GM23338 (cell line): ENCODE measurements around the gene CABS1. TPM values are rescaled to one million over a fixed set of nuclear protein-coding genes. Genes with fewer than 3 reads are reported as not detected.

Source experiments
- ATAC-seq: fragments of 200-7000 bp; cut with Tn5 transposase; 3 replicates; pipeline ENCODE4 v1.9.1; 2020
- DNase-seq: peaks from one replicate; pipeline ENCODE4 v3.0.0-alpha.2; 2015; ENCODE audit warnings: low spot score
- H2AFZ ChIP-seq: fragments of 200-600 bp; sonication (generic); 2 replicates; pipeline ENCODE4 v1.8.0; 2016; ENCODE audit warnings: antibody characterized with exemption, mild to moderate bottlenecking, moderate library complexity
- H3F3A ChIP-seq: fragments of 200-600 bp; sonication (generic); replicated peaks from 2 replicates; pipeline ENCODE4 v1.8.0; 2017; ENCODE audit warnings: antibody characterized with exemption, mixed run types, low read depth
- H3K27ac ChIP-seq: fragments of 200-600 bp; sonication (generic); 2 replicates; pipeline ENCODE4 v1.6.1; 2016; ENCODE audit warnings: low read depth
- H3K27me3 ChIP-seq: fragments of 200-600 bp; sonication (generic); 2 replicates; pipeline ENCODE4 v1.8.0; 2016; ENCODE audit warnings: mild to moderate bottlenecking, mixed run types, moderate library complexity; ENCODE audit not compliant: insufficient read depth
- H3K36me3 ChIP-seq: fragments of 200-600 bp; sonication (generic); 2 replicates; pipeline ENCODE4 v1.8.0; 2016; ENCODE audit warnings: mild to moderate bottlenecking; ENCODE audit not compliant: insufficient read depth
- H3K4me1 ChIP-seq: fragments of 200-600 bp; sonication (generic); 2 replicates; pipeline ENCODE4 v1.8.0; 2016; ENCODE audit warnings: mild to moderate bottlenecking, moderate library complexity; ENCODE audit not compliant: insufficient read depth
- H3K4me2 ChIP-seq: fragments of 200-600 bp; sonication (generic); 2 replicates; pipeline ENCODE4 v1.7.1; 2017; ENCODE audit warnings: mixed run types
- H3K4me3 ChIP-seq: fragments of 200-600 bp; sonication (generic); 2 replicates; pipeline ENCODE4 v1.6.1; 2016; ENCODE audit warnings: mixed run types
- H3K79me2 ChIP-seq: fragments of 200-600 bp; sonication (generic); replicated peaks from 2 replicates; pipeline ENCODE4 v1.8.0; 2017; ENCODE audit warnings: mild to moderate bottlenecking; ENCODE audit not compliant: insufficient read depth
- H3K9me2 ChIP-seq: fragments of 200-600 bp; sonication (generic); 2 replicates; pipeline ENCODE4 v1.8.0; 2017; ENCODE audit not compliant: insufficient read depth
- H4K20me1 ChIP-seq: fragments of 200-600 bp; sonication (generic); replicated peaks from 2 replicates; pipeline ENCODE4 v1.8.0; 2017; ENCODE audit warnings: mild to moderate bottlenecking; ENCODE audit not compliant: insufficient read depth
- H3K27ac Mint-ChIP-seq: 2 replicates; pipeline ENCODE4 v1.8.0; 2020; ENCODE audit warnings: inconsistent platforms, mild to moderate bottlenecking, moderate library complexity, mixed read lengths
- H3K27me3 Mint-ChIP-seq: 3 replicates; pipeline ENCODE4 v1.8.0; 2022; ENCODE audit warnings: low read depth, mild to moderate bottlenecking, moderate library complexity, mixed read lengths, inconsistent platforms; ENCODE audit not compliant: insufficient read depth, poor library complexity
- H3K36me3 Mint-ChIP-seq: 3 replicates; pipeline ENCODE4 v1.8.0; 2021; ENCODE audit warnings: low read depth, mild to moderate bottlenecking, inconsistent platforms, moderate library complexity, mixed read lengths
- H3K4me1 Mint-ChIP-seq: 3 replicates; pipeline ENCODE4 v1.8.0; 2020; ENCODE audit warnings: mild to moderate bottlenecking, inconsistent platforms, mixed read lengths
- H3K4me3 Mint-ChIP-seq: 3 replicates; pipeline ENCODE4 v1.8.0; 2021; ENCODE audit warnings: moderate library complexity, mild to moderate bottlenecking, inconsistent platforms, mixed read lengths
- H3K9me3 Mint-ChIP-seq: 3 replicates; pipeline ENCODE4 v1.8.0; 2020; ENCODE audit warnings: moderate library complexity, mild to moderate bottlenecking, inconsistent platforms, mixed read lengths
- CREB1 ChIP-seq: fragments of 250-450 bp; sonication (Bioruptor Pico); IDR thresholded peaks from 2 replicates; pipeline ENCODE4 v1.5.0; 2020; ENCODE audit warnings: low read depth, mild to moderate bottlenecking, moderate library complexity
- CTCF ChIP-seq, 2 experiments: fragments of 200-600 bp in 1 of 2; sonication (generic) in 1 of 2; conservative IDR thresholded peaks; 2 replicates each; pipeline versions ENCODE4 v1.5.1 to v1.6.1; 2016 to 2017; ENCODE audit warnings: antibody characterized with exemption in 2 of 2, low read depth in 2 of 2, mild to moderate bottlenecking in 2 of 2, moderate library complexity in 1 of 2
- ETS1 ChIP-seq: IDR thresholded peaks from 2 replicates; pipeline ENCODE4 v1.6.1; 2016; ENCODE audit warnings: antibody characterized with exemption
- EZH2 ChIP-seq: fragments of 200-600 bp; sonication (generic); IDR thresholded peaks from one replicate; pipeline ENCODE4 v1.8.0; 2017; ENCODE audit warnings: antibody characterized with exemption, mild to moderate bottlenecking, low read depth; ENCODE audit not compliant: unreplicated experiment
- EZH2phosphoT487 ChIP-seq: fragments of 200-600 bp; sonication (generic); IDR thresholded peaks from one replicate; pipeline ENCODE4 v1.8.1; 2018; ENCODE audit warnings: antibody characterized with exemption; ENCODE audit not compliant: unreplicated experiment
- JUNB ChIP-seq: IDR thresholded peaks from one replicate; pipeline ENCODE4 v1.6.1; 2016; ENCODE audit warnings: antibody characterized with exemption; ENCODE audit not compliant: unreplicated experiment
- NANOG ChIP-seq: IDR thresholded peaks from 2 replicates; pipeline ENCODE4 v1.6.1; 2016; ENCODE audit warnings: antibody characterized with exemption, borderline replicate concordance
- POLR2AphosphoS5 ChIP-seq: IDR thresholded peaks from 2 replicates; pipeline ENCODE4 v1.6.1; 2016; ENCODE audit warnings: antibody characterized with exemption, low read depth
- REST ChIP-seq: IDR thresholded peaks from one replicate; pipeline ENCODE4 v1.6.1; 2018; ENCODE audit warnings: antibody characterized with exemption; ENCODE audit not compliant: unreplicated experiment
- STAT1 ChIP-seq: IDR thresholded peaks from one replicate; pipeline ENCODE4 v1.6.1; 2016; ENCODE audit warnings: antibody characterized with exemption; ENCODE audit not compliant: unreplicated experiment
- ZNF114 ChIP-seq: fragments of 250-450 bp; sonication (Bioruptor Pico); IDR thresholded peaks from 2 replicates; pipeline ENCODE4 v1.5.0; 2020; ENCODE audit warnings: mild to moderate bottlenecking, moderate library complexity
- ZNF331 ChIP-seq: fragments of 250-450 bp; sonication (Bioruptor Pico); IDR thresholded peaks from 2 replicates; pipeline ENCODE4 v1.5.0; 2020; ENCODE audit warnings: low read depth, mild to moderate bottlenecking, moderate library complexity
- ZNF462 ChIP-seq: fragments of 250-450 bp; sonication (Bioruptor Pico); IDR thresholded peaks from 2 replicates; pipeline ENCODE4 v1.5.0; 2020; ENCODE audit warnings: mild to moderate bottlenecking, moderate library complexity
- polyA plus RNA-seq: library from polyadenylated mRNA; unstranded; fragments of >200 nt; fragmentation: Nextera tagmentation; extraction: Ambion mirVana; gene quantifications from 2 replicates; pipeline ENCODE4 v1.2.1, GENCODE V29; 2016
- total RNA-seq: library from RNA; depleted of rRNA; stranded (reverse); fragments of >200 nt; shearing (Covaris generic); gene quantifications from 2 replicates; pipeline ENCODE4 v1.2.3, GENCODE V29; 2014

CABS1 gene
- total and polyA plus RNA-seq, 2 experiments from 2014 or later: not detected

GRCh38 chr4:70382691-70383181 lies 48.0 kb downstream of the CABS1 start, which contains the start of gene SMR3B:
TSS of gene SMR3B (plus strand) at chr4:70383131. CDS start at chr4:70384511, 1,380 bp downstream.
- no peak within 1 kb of the TSS for H2AFZ ChIP-seq
- no peaks in the 10 kb centered on the region for H4K20me1 ChIP-seq
- Mint-ChIP-seq H3K4me1 (no peaks in the 10 kb centered on the region; the same call in 2 of the 3 replicates), H3K27me3 (no peaks in the 10 kb centered on the region), H3K9me3 (no peaks in the 10 kb centered on the region), H3K27ac (no peak within 1 kb of the TSS), H3K36me3 (no peaks in the 10 kb centered on the region), H3K4me3 (no peak within 1 kb of the TSS)
- no peak within 1 kb of the TSS for H3K4me3 ChIP-seq
- DNase-seq (no peak), ATAC-seq (no peak)
- no peaks in the 10 kb centered on the region for H3K36me3 ChIP-seq
- no peaks in the 10 kb centered on the region for H3K79me2 ChIP-seq
- no peaks in the 10 kb centered on the region for H3K4me1 ChIP-seq
- no peaks in the 10 kb centered on the region; the same call in 1 of the 2 replicates for H3K9me2 ChIP-seq
- H3K27me3 ChIP-seq: no peaks in the 10 kb centered on the region
- TF ChIP-seq ETS1 (no peak), ZNF331 (no peak), JUNB (no peak), POLR2AphosphoS5 (no peak), ZNF462 (CRISPR knock-in tag) (no peak), EZH2phosphoT487 (no peak), REST (no peak), CTCF (conservative IDR thresholded peaks at IDR 0.05; ENCODE audit: low read depth in 2 of 2) (no peak), NANOG (no peak), ZNF114 (no peak), STAT1 (no peak), EZH2 (no peak), CREB1 (CRISPR knock-in tag) (no peak)
- no peak within 1 kb of the TSS for H3K27ac ChIP-seq
- H3F3A ChIP-seq: no peaks in the 10 kb centered on the region
- no peak within 1 kb of the TSS for H3K4me2 ChIP-seq
